Breast epithelium (tissue), 3 donors: ENCODE data around the gene MAPKAP1.

ENCODE experiments used
- CTCF ChIP-seq, 3 donors: fragments of 450-650 bp; IDR thresholded peaks; one replicate each; pipeline ENCODE4 v1.5.1; 2016 to 2017; ENCODE audit warnings: antibody characterized with exemption in 3 of 3, mild to moderate bottlenecking in 3 of 3, moderate library complexity in 3 of 3
- POLR2A ChIP-seq: fragments of 450-650 bp; IDR thresholded peaks from one replicate; pipeline ENCODE4 v1.6.1; 2016; ENCODE audit warnings: antibody characterized with exemption, mild to moderate bottlenecking, moderate library complexity

GRCh38 chr9:125467116-125467740 lies 239.8 kb downstream of the MAPKAP1 start:
- no peak for TF ChIP-seq POLR2A
- TF ChIP-seq CTCF (IDR thresholded peaks at IDR 0.05), result no peak
